NCI-H748 treated with DMSO at 0.1 percent for 48 hours (cell line): ENCODE measurements around the gene TCERG1L.

Source experiments
- DNase-seq: peaks from one replicate; lab custom pipeline; 2025; lab: John Stamatoyannopoulos, UW

Gene TCERG1L

GRCh38 chr10:131123496-131123895 is 188.0 kb downstream of the TCERG1L start:
- DNase-seq: no peak

- no peak for DNase-seq
These were observed 189.9 kb downstream of the TCERG1L start for GRCh38 chr10:131121511-131122035.

GRCh38 chr10:131119626-131120355 is 191.7 kb downstream of the TCERG1L start:
- DNase-seq: no peak

GRCh38 chr10:131117416-131118212 is 193.9 kb downstream of the TCERG1L start:
- DNase-seq: no peak

GRCh38 chr10:131116991-131117375 is 194.5 kb downstream of the TCERG1L start:
- no peak for DNase-seq

- DNase-seq: no peak
These were observed 195.1 kb downstream of the TCERG1L start for GRCh38 chr10:131116216-131116990.

- no peak for DNase-seq
These were observed 195.7 kb downstream of the TCERG1L start for GRCh38 chr10:131115801-131116200.

GRCh38 chr10:131115321-131115720 is 196.2 kb downstream of the TCERG1L start:
- no peak for DNase-seq

- no peak for DNase-seq
These were observed 196.7 kb downstream of the TCERG1L start for GRCh38 chr10:131114846-131115245.

- no peak for DNase-seq
These were observed 197.7 kb downstream of the TCERG1L start for GRCh38 chr10:131113709-131114291.

- no peak for DNase-seq
These were observed 198.4 kb downstream of the TCERG1L start for GRCh38 chr10:131113165-131113564.

- no peak for DNase-seq
These were observed 198.8 kb downstream of the TCERG1L start for GRCh38 chr10:131112691-131113090.

- no peak for DNase-seq
These were observed 199.9 kb downstream of the TCERG1L start for GRCh38 chr10:131111471-131112080.

GRCh38 chr10:131111007-131111406 is 200.5 kb downstream of the TCERG1L start:
- DNase-seq: no peak

- DNase-seq: no peak
These were observed 201.2 kb downstream of the TCERG1L start for GRCh38 chr10:131110241-131110783.

- no peak for DNase-seq
These were observed 201.8 kb downstream of the TCERG1L start for GRCh38 chr10:131109726-131110125.

GRCh38 chr10:131109291-131109690 is 202.2 kb downstream of the TCERG1L start:
- no peak for DNase-seq

GRCh38 chr10:131107970-131108369 is 203.6 kb downstream of the TCERG1L start:
- DNase-seq: no peak

- DNase-seq: no peak
These were observed 208.8 kb downstream of the TCERG1L start for GRCh38 chr10:131102676-131103075.

GRCh38 chr10:131102147-131102546 is 209.4 kb downstream of the TCERG1L start:
- no peak for DNase-seq
